HepG2 (cell line): ENCODE measurements around the gene PMVK. TPM values are rescaled to one million over a fixed set of nuclear protein-coding genes. Genes with fewer than 3 reads are reported as not detected.

Experiments used
- ATAC-seq: fragments of 200-7000 bp; cut with Tn5 transposase; 3 replicates; pipeline ENCODE4 v1.9.1; 2020; ENCODE audit warnings: mild to moderate bottlenecking, moderate library complexity
- BruUV-seq: library from RNA; stranded (reverse); fragments of 400-500 nt; replicated peaks from 2 replicates; lab custom pipeline; 2021; lab: Mats Ljungman, UMichigan
- CTCF ChIA-PET: fragments of 300-600 bp; formaldehyde crosslinking; extraction: SDS; loops from one replicate; lab custom pipeline; 2021; ENCODE audit warnings: low total read pairs, inconsistent platforms, low intra/inter-chr PET ratio; lab: Yijun Ruan, JAX
- POLR2A ChIA-PET: fragments of 350-600 bp; sonication (Branson Sonifier 250); formaldehyde crosslinking; loops from one replicate; lab custom pipeline; 2020; ENCODE audit warnings: antibody characterized with exemption, inconsistent platforms; lab: Yijun Ruan, JAX
- DNase-seq: peaks from one replicate; pipeline ENCODE4 v3.0.0-alpha.2; 2015; ENCODE audit warnings: low spot score
- FAIRE-seq: peaks from 3 replicates; lab custom pipeline; 2011; peaks lifted over from hg19 to GRCh38; lab: Jason Lieb, UNC
- H2AFZ ChIP-seq: one replicate; pipeline ENCODE4 v1.6.1; 2011; ENCODE audit warnings: low read length, inconsistent platforms
- H3K27ac ChIP-seq: fragments of 300-600 bp; 3 replicates; pipeline ENCODE4 v1.8.0; 2011; ENCODE audit warnings: mixed run types, mild to moderate bottlenecking, mixed read lengths, low read length, inconsistent platforms; ENCODE audit not compliant: insufficient read depth; ENCODE audit errors: extremely low read length
- H3K27me3 ChIP-seq, 2 experiments: fragments of 200-600 bp in 1 of 2; 2 replicates in 1 of 2; 3 replicates in 1 of 2; pipeline versions ENCODE4 v1.6.0 to v1.8.0; 2011; ENCODE audit warnings: low read length in 2 of 2, mild to moderate bottlenecking in 2 of 2, moderate library complexity in 2 of 2, inconsistent platforms in 1 of 2; ENCODE audit not compliant: insufficient read depth in 2 of 2, control insufficient read depth in 1 of 2
- H3K36me3 ChIP-seq, 2 experiments: fragments of 200-600 bp in 1 of 2; replicated peaks in 1 of 2; 2 replicates in 1 of 2; 3 replicates in 1 of 2; pipeline versions ENCODE4 v1.5.1 to v1.8.0; 2011; ENCODE audit warnings: low read length in 2 of 2, inconsistent platforms in 1 of 2; ENCODE audit not compliant: insufficient read depth in 2 of 2, control insufficient read depth in 1 of 2
- H3K4me1 ChIP-seq: 2 replicates; pipeline ENCODE4 v1.5.1; 2012; ENCODE audit warnings: low read length, inconsistent platforms; ENCODE audit not compliant: insufficient read depth
- H3K4me2 ChIP-seq: 2 replicates; pipeline ENCODE4 v1.6.0; 2011; ENCODE audit warnings: low read depth, low read length, inconsistent platforms
- H3K4me3 ChIP-seq, 3 experiments: fragments of 200-600 bp in 1 of 3; sonication (generic), shearing (Covaris generic) in 1 of 3; replicated peaks in 1 of 3; 2 replicates each; pipeline ENCODE4 v1.5.1; 2011 to 2016; ENCODE audit warnings: low read length in 3 of 3, inconsistent platforms in 2 of 3, low read depth in 2 of 3, mild to moderate bottlenecking in 2 of 3, control low read depth in 1 of 3, mixed read lengths in 1 of 3; ENCODE audit not compliant: insufficient read depth in 1 of 3
- H3K79me2 ChIP-seq: one replicate; pipeline ENCODE4 v1.6.1; 2011; ENCODE audit warnings: low read length, inconsistent platforms; ENCODE audit not compliant: insufficient read depth
- H3K9ac ChIP-seq: 2 replicates; pipeline ENCODE4 v1.6.0; 2011; ENCODE audit warnings: mild to moderate bottlenecking, low read depth, low read length, inconsistent platforms; ENCODE audit not compliant: insufficient read depth
- H3K9me3 ChIP-seq: 2 replicates; pipeline ENCODE4 v1.5.1; 2012; ENCODE audit warnings: mild to moderate bottlenecking, low read length
- H4K20me1 ChIP-seq: 2 replicates; pipeline ENCODE4 v1.6.0; 2011; ENCODE audit warnings: inconsistent platforms, mild to moderate bottlenecking, low read length, moderate library complexity; ENCODE audit not compliant: insufficient read depth
- AGO1 ChIP-seq: fragments of 200-400 bp; formaldehyde crosslinking; IDR thresholded peaks from 2 replicates; pipeline ENCODE4 v1.6.1; 2017; ENCODE audit warnings: mild to moderate bottlenecking, low read depth, low read length, moderate library complexity; ENCODE audit not compliant: poor library complexity, severe bottlenecking
- CHCHD3 ChIP-seq: sonication (generic); formaldehyde crosslinking; IDR thresholded peaks from 2 replicates; pipeline ENCODE4 v1.8.0; 2022; ENCODE audit warnings: mild to moderate bottlenecking, missing genetic modification reagents, moderate library complexity
- NR1H2 ChIP-seq: sonication (generic); formaldehyde crosslinking; IDR thresholded peaks from 2 replicates; pipeline ENCODE4 v1.8.1; 2022; ENCODE audit warnings: low read depth, missing genetic modification reagents, borderline replicate concordance
- NR2C2 ChIP-seq: sonication (generic); formaldehyde crosslinking; IDR thresholded peaks from 2 replicates; pipeline ENCODE4 v1.4.0; 2020; ENCODE audit warnings: missing genetic modification reagents, mild to moderate bottlenecking, moderate library complexity, borderline replicate concordance
- REL ChIP-seq: sonication (generic); formaldehyde crosslinking; conservative IDR thresholded peaks from 2 replicates; pipeline ENCODE4 v1.8.0; 2022; ENCODE audit warnings: mild to moderate bottlenecking, missing genetic modification reagents, moderate library complexity
- SRF ChIP-seq: IDR thresholded peaks from 2 replicates; pipeline ENCODE4 v1.6.1; 2011; ENCODE audit warnings: mild to moderate bottlenecking, low read depth, low read length, moderate library complexity
- ZFY ChIP-seq: sonication (generic); formaldehyde crosslinking; IDR thresholded peaks from 2 replicates; pipeline ENCODE4 v1.4.0; 2020; ENCODE audit warnings: missing genetic modification reagents
- ZNF331 ChIP-seq: sonication (generic); formaldehyde crosslinking; IDR thresholded peaks from 2 replicates; pipeline ENCODE4 v1.4.0; 2020; ENCODE audit warnings: missing genetic modification reagents
- ZNF431 ChIP-seq: sonication (generic); formaldehyde crosslinking; IDR thresholded peaks from 2 replicates; pipeline ENCODE4 v1.9.0; 2022; ENCODE audit warnings: missing genetic modification reagents, low read depth, mild to moderate bottlenecking, borderline replicate concordance
- ZNF556 ChIP-seq: sonication (generic); formaldehyde crosslinking; IDR thresholded peaks from 2 replicates; pipeline ENCODE4 v1.4.0; 2020; ENCODE audit warnings: mild to moderate bottlenecking, missing genetic modification reagents, borderline replicate concordance
- ZNF569 ChIP-seq: sonication (generic); formaldehyde crosslinking; IDR thresholded peaks from 2 replicates; pipeline ENCODE4 v1.5.0; 2020; ENCODE audit warnings: mild to moderate bottlenecking, missing genetic modification reagents, moderate library complexity, borderline replicate concordance
- WGBS: methylation state at CpG from one replicate; pipeline ENCODE4 v1.1.6; 2017; ENCODE audit warnings: low lambda C conversion rate; 5-methylcytosine and 5-hydroxymethylcytosine counted together
- in situ Hi-C: cut with HindIII; loops from 2 replicates; pipeline ENCODE4 v1.10.0; 2017; ENCODE audit warnings: low pct_unique_long_range_greater_than_20kb; ENCODE audit not compliant: extremely low pct_ligation_motif_present
- intact Hi-C: fragments of 100-400 bp; cut with micrococcal nuclease; formaldehyde crosslinking; loops from one replicate; pipeline ENCODE4 v1.10.0; 2022; ENCODE audit not compliant: unreplicated experiment
- polyA plus RNA-seq, 8 experiments: library from polyadenylated mRNA; depleted of rRNA in 3 of 8; stranded (reverse) in 7 of 8; unstranded in 1 of 8; fragments of >200 nt; fragmentation: Illumina TruSeq in 4 of 8; extraction: Trizol in 4 of 8; gene quantifications; 2 replicates each; pipeline versions ENCODE4 v1.2.1 to v1.2.3, GENCODE V29; 2011 to 2016; ENCODE audit warnings: low read depth in 4 of 8, missing spikeins in 1 of 8, mixed read lengths in 1 of 8; ENCODE audit not compliant: insufficient read depth in 1 of 8
- total RNA-seq, 5 experiments: library from RNA; depleted of rRNA; stranded (reverse); fragments of >200 nt; fragmentation: Illumina TruSeq; extraction: Trizol; gene quantifications; 2 replicates each; pipeline ENCODE4 v1.2.3, GENCODE V29; 2016; ENCODE audit warnings: low read depth in 1 of 5
- TF ChIP-seq, protein P1 (sequence below): sonication (generic); formaldehyde crosslinking; IDR thresholded peaks from 2 replicates; pipeline ENCODE4 v1.4.0; 2020; ENCODE audit warnings: mild to moderate bottlenecking, missing genetic modification reagents
- TF ChIP-seq, protein P2 (sequence below): sonication (generic); formaldehyde crosslinking; IDR thresholded peaks from 2 replicates; pipeline ENCODE4 v1.4.0; 2020; ENCODE audit warnings: missing genetic modification reagents
- TF ChIP-seq, protein P3 (sequence below): sonication (generic); formaldehyde crosslinking; conservative IDR thresholded peaks from 2 replicates; pipeline ENCODE4 v1.4.0; 2020; ENCODE audit warnings: mild to moderate bottlenecking, missing genetic modification reagents, moderate library complexity

PMVK gene
- total and polyA plus RNA-seq, 2 of the 13 experiments (the other 11 are each of a cell fraction or from before 2014, with no cell fraction given) = 3.9 to 12.6 TPM

DNA sequence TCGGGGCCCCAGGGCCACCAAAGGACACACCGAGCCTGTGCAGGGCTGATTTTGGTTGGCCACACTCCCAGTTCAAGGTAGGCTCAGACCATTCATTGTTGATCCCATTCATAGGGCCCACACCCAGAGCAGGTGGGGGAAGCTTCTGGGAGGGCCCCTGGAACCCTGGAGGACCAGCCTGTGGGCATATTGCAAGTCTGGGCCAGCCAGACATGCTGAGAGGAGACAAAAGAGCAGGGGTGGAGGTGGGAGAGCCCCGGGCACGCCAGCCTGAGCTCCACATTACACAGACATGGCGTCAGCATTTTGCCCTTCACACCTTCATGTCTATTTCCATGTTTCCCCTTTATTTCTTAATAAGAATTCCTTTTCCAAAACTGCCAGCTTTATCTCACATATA lies 25.7 kb downstream of the PMVK start (continued):
- TF ChIP-seq ZNF431 (CRISPR knock-in tag) (no peak), NR2C2 (no peak), SRF (no peak), ZNF569 (CRISPR knock-in tag) (no peak)
- TF ChIP-seq, protein P1, sequence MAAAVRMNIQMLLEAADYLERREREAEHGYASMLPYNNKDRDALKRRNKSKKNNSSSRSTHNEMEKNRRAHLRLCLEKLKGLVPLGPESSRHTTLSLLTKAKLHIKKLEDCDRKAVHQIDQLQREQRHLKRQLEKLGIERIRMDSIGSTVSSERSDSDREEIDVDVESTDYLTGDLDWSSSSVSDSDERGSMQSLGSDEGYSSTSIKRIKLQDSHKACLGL (CRISPR knock-in tag) = no peak
- TF ChIP-seq, protein P2, sequence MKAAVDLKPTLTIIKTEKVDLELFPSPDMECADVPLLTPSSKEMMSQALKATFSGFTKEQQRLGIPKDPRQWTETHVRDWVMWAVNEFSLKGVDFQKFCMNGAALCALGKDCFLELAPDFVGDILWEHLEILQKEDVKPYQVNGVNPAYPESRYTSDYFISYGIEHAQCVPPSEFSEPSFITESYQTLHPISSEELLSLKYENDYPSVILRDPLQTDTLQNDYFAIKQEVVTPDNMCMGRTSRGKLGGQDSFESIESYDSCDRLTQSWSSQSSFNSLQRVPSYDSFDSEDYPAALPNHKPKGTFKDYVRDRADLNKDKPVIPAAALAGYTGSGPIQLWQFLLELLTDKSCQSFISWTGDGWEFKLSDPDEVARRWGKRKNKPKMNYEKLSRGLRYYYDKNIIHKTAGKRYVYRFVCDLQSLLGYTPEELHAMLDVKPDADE (CRISPR knock-in tag) = no peak

GRCh38 chr1:154908937-154909336 lies 27.6 kb downstream of the PMVK start:
- no peak overlapping the region for H3K4me3 ChIP-seq
- intact Hi-C loops = loop anchor here (5.0 to 10.0 kb wide), 2 partner anchors 138 to 176 kb away; no protein-coding TSS in a partner anchor
- no TSS peak for BruUV-seq
- no peak overlapping the region for H3K27ac ChIP-seq
- ChIA-PET CTCF (no interaction called here), POLR2A (interaction anchor here (1.4 to 2.1 kb wide), 3 partner anchors 23 to 46 kb away, joined by 4 to 9 read pairs (median 6); partner anchors contain the start of gene PBXIP1)
- FAIRE-seq = no peak
- no peaks in the 10 kb centered on the region for H3K9me3 ChIP-seq
- in situ Hi-C loops = no loop called here
- ATAC-seq = no peak; the same call in 2 of the 3 replicates
- DNase-seq = no peak
- H2AFZ ChIP-seq = no peak overlapping the region
- no peak overlapping the region for H3K4me2 ChIP-seq
- no peak overlapping the region for H3K9ac ChIP-seq
- no peaks in the 10 kb centered on the region for H3K79me2 ChIP-seq
- H4K20me1 ChIP-seq = no peaks in the 10 kb centered on the region
- H3K27me3 ChIP-seq = no peaks in the 10 kb centered on the region
- TF ChIP-seq ZNF331 (CRISPR knock-in tag) = peak; percentile 94
- TF ChIP-seq NR1H2 (CRISPR knock-in tag) = no peak
- no peak for TF ChIP-seq REL (CRISPR knock-in tag)
- TF ChIP-seq AGO1 = no peak
- no peak for TF ChIP-seq ZNF556 (CRISPR knock-in tag)
- TF ChIP-seq, protein P3, sequence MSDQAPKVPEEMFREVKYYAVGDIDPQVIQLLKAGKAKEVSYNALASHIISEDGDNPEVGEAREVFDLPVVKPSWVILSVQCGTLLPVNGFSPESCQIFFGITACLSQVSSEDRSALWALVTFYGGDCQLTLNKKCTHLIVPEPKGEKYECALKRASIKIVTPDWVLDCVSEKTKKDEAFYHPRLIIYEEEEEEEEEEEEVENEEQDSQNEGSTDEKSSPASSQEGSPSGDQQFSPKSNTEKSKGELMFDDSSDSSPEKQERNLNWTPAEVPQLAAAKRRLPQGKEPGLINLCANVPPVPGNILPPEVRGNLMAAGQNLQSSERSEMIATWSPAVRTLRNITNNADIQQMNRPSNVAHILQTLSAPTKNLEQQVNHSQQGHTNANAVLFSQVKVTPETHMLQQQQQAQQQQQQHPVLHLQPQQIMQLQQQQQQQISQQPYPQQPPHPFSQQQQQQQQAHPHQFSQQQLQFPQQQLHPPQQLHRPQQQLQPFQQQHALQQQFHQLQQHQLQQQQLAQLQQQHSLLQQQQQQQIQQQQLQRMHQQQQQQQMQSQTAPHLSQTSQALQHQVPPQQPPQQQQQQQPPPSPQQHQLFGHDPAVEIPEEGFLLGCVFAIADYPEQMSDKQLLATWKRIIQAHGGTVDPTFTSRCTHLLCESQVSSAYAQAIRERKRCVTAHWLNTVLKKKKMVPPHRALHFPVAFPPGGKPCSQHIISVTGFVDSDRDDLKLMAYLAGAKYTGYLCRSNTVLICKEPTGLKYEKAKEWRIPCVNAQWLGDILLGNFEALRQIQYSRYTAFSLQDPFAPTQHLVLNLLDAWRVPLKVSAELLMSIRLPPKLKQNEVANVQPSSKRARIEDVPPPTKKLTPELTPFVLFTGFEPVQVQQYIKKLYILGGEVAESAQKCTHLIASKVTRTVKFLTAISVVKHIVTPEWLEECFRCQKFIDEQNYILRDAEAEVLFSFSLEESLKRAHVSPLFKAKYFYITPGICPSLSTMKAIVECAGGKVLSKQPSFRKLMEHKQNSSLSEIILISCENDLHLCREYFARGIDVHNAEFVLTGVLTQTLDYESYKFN (CRISPR knock-in tag) = no peak
- no peak for TF ChIP-seq ZFY
- no peak for TF ChIP-seq CHCHD3 (CRISPR knock-in tag)
- whole genome bisulfite sequencing = 38% methylated on average over 5 of the region's 5 CpGs
- no peaks in the 10 kb centered on the region for H3K36me3 ChIP-seq
- peaks cover 38% of the 10 kb centered on the region for H3K4me1 ChIP-seq
